HT-29 (cell line): ENCODE data around the gene TACO1. TPM values are rescaled to one million over a fixed set of nuclear protein-coding genes. Genes with fewer than 3 reads are reported as not detected.

Experiments used
- DNase-seq: peaks from one replicate; pipeline ENCODE4 v3.0.0-alpha.2; 2015; ENCODE audit warnings: low spot score
- total RNA-seq: library from RNA; depleted of rRNA; stranded (reverse); fragments of >200 nt; shearing (Covaris generic); gene quantifications from 2 replicates; pipeline ENCODE4 v1.2.3, GENCODE V29; 2014

TACO1 gene
- total RNA-seq, 1 experiment from 2014 or later = 27.0 TPM

DNA sequence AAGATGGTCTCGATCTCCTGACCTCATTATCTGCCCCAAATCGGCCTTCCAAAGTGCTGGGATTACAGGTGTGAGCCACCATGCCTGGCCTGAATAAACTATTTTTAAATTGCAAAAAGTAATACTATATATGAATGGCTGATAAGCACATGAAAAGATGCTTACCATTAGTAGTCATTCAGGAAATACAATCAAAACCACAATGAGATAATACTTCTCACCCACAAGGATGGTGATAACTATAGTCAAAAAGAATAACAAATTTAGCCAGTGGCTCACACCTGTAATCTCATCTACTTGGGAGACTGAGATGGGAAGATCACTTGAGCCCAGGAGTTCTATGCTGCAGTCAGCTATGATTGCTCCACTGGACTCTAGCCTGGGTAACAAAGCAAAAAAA, 2.4 kb upstream of the TACO1 start:
- DNase-seq = no peak

DNA sequence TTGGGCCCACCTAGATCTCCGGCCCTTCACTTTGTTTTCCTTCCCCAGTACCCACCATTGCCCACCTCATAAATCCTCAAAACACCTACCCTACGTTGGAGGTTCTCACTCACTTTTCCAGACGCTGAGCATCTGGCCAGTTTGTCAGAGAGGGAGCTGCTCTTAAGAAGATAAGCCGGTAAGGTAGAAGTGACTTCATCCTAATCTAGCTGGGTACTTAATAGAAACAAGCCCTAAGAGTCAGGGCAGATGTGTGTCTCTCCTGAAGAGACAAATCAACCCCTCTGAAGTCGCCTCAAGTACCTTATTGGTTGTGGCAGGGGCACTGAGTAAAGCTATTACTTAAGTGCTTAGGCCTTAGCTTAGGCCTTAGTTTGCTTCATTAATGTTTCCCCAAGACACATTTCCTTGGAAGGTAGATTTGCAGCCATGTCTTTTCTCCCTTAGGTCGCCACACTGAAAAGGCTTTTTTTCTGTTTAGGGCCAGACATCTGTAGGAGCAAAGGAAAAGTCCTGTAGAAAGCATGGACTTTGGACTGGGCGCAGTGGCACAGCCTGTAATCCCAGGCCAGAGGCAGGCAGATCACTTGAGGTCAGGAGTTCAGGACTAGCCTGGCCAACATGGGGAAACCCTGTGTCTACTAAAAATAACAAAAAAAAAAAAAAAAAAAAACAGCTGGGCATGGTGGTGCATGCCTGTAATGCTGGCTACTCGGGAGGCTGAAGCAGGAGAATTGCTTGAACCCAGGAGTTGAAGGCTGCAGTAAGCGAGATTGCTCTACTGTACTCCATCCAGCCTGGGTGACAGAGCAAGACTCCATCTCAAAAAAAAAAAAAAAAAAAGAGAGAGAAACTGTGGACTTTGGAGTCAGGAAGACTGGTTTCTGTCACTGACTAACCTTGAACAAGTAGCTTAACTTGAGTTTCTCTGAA, 1.0 kb downstream of the TACO1 start:
- peak; percentile 17 for DNase-seq

DNA sequence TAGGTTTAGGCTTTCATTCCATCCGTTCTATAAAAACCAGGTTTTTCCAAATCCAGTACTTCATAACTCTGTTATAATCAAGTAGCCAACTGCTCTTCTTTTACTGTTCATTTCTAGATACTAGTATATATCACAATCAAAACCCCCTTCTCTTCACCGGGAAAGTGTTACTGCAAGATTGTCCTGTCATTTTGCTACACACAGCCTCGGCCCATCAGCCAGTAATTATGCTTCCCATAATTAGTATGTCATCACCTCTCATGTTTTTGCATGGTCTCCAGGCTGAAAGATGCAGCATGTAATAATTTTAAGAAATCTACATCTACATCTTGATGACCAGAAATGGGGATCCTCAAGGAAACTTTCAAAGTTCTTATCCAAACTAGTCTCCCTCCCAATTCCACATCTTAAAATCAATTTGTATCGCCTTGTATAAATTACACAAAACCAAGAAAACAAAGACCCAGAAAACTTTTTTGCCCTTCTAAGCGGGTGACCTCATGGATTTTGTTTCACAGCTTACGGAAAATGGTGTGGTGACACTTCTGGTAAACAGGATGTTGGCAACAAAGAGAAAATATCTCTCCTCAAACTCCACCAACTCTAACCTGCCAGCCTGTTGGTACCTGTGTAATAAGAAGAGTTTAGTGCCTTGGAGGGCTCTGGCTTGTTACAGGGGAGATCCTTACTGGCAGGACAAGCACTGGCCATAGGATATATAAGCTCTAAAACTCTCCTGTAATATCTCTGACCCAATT, 9.3 kb downstream of the TACO1 start:
- no peak for DNase-seq

DNA sequence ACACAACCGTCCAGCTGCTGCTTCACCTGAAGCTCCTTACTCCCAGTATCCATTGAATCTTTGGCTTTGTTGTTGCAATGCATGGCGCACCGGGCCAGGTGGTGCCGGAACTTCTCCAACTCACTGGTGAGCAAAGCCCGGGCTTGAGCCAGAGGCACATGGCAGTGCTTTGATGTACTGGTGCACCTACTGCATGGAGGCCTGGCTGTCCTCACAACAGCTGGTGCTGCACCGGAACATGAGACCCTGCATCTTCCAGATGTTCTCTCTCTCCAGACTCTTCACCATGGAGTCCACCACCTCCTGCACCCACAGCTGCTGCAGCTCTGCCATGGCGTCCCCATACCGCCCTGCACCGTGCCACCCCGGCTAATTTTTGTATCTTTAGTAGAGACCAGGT, 10.2 kb downstream of the TACO1 start:
- DNase-seq = no peak

DNA sequence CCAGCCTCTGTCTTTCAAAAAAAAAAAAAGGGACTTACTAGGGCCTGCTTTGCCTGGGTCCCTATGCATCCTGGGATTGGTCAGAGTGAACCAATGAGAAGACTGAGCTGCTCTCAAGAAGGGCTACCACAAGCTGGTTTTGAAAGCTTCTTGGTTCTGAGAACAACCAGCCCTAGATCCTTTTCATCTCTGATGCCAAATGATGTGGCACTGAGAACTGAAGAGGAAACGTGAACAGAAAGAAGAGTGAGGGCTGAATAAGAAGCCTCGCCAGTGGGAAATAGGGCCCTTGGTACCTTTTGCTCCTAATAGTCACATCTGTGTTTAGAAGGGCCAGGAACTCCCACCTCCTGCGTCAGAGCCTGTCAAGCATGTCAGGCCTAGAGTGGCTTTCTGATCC, 10.7 kb downstream of the TACO1 start:
- no peak for DNase-seq

DNA sequence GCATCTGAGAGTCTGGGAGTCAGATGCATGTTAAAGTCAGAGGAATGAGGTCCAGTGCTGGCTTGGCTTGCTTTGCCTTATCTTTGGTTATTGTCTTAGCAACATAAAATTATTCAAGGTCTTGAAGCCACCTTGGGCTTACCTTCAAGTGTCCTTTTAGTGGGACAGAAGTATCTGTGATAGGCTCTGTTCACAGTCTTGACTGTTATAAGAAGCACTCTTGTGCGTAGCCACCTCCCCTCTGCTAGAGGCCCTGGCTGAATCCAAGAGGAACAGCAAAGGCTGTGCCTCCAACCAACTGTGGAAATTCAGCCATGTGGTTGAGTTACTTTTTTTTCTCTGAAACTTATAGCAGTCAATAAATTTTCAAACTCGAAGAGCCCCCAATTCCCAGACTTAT, 13.0 kb downstream of the TACO1 start:
- DNase-seq = no peak

DNA sequence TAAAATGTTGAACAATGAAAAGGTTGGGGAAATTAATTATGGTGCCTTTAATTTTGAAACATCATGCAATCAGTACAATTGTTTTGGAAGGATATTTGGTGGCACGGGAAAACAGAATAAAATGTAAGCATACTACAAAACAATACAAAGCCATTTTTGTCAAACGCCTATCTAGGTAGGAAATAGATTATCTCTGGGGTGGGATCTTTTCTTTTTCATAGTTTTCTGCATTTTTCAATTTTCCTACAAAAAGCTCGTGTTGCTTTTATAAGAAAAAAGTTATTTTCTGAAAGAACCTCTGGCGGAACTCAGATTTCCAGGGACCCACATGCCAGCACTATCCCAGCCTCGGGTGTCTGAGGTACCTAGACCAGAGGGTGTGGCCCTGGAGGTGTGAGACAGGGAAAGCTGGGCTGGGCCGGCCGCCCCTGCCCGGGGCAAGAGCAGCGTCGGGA, 20.6 kb downstream of the TACO1 start:
- DNase-seq = no peak

DNA sequence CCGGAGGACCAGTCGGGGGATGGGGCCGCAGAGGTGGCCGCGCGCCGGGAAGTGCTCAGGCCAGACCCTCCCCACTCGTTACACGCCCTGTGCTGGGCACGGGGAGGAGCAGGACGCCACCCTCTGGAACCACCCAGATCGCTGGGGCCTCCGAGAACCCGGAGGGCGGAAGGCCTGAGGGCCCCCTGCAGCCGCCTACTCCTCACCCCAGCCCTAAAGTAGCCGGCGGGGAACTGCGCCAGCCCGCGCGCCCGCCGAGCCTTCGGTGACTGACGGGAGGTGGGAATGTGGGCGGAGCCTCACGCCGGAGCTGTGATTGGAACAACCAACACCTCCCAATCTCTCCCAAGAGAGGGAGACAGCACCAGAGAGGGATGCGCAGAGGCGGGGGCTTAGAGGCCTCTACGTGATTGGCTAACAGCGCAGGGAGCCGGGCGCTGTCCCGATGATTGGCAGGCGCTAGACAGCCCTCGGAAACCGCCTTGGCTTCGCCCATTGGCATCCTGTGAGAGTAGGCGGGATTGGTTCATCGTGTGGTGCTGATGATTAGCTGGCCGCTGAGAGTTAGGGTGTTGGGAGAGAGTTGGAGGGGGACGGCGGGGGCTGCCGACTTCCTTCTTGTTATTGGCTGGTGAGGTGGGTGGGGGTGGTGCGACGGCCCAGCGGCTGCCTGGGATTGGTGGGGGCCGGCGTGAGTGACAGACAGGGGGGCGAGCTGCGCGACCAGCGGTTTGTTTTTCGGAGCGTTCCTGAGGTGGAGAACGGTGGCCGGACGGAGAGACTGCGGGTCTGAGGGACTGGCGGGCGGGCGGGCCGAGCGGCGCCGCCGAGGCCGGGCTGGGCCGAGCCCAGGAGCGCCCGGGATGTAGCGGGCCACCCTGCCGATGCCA, 21.2 kb downstream of the TACO1 start, which contains the start of gene MAP3K3:
Gene MAP3K3, plus strand, starts transcription at position 734 of the 890 bp plus-strand sequence. CDS start 343 bp downstream, outside the sequence.
- peak; percentile 100 for DNase-seq

DNA sequence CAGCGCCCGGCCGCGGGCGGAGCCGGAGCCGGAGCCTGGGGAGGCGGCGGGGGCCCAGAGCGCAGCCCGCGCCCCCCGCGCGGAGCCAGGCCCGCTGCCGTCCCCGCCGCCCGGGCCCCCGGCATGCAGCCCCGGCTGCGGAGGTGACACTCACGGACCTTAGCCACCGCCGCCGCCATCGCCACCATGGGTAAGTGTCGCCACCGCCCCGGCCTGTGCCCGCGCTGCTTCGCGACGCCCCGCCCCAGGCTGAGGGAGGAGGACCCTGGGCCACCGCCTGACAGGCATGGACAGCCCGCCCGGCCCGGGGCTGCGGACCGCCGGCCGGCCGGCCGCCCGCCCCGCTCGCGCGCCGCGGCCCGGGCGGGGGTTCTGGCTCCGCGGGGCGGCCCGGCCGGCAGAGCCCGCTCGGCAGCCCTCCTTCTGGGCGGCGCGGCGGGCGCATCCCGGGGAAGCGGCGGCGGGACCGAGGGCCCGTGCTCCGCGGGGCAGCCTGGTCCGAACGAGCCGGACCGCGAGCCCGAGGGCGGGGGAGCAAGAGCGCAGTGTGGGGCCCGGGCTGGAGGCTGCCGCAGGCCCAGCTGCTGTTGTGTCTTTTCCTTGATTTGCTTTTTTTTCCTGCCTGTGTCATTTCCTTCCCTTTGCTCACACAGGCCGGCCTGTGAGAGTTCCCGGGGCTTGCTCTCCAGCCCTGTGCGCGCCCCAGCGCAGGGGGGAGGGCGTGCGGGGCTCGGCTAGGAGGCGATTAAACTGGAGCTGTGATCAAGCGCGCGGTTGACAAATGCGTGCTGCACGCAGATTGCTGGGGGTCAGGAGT, 22.1 kb downstream of the TACO1 start:
- peak; percentile 56 for DNase-seq

DNA sequence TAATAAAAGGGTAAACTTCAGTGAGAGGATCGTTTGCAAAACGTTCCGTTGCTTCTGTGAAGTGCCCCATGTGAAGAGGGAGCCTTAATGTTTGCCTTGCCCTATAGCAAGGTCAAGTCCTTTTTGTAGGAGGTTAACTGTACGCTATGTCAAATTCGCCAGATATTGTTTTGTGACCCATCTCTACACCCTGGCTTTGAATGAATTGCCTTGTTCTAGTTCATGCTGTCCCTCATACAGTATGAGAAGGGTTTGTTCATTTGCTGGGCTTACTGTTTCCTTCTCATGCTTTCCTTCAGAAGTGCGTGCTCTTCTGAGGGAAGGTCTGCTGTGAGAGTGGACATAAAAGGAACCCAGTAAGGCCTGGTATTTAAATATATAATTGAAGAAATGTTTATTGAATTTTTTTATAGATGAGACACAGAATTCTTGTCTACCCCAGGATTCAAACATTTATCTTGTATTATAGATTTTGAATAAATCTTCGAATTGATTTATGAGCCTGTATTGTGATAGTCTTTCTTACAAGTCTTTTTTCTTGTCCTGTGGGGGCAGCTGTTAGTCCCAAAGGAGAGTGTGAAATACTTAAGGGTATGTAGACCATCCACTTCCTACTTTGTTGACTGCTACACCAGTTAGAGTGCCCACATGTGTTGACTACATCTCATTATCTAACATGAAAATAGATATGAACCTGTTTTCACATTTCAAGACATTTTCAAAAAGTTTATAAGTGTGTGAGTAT, 23.3 kb downstream of the TACO1 start:
- DNase-seq = peak; percentile 14

DNA sequence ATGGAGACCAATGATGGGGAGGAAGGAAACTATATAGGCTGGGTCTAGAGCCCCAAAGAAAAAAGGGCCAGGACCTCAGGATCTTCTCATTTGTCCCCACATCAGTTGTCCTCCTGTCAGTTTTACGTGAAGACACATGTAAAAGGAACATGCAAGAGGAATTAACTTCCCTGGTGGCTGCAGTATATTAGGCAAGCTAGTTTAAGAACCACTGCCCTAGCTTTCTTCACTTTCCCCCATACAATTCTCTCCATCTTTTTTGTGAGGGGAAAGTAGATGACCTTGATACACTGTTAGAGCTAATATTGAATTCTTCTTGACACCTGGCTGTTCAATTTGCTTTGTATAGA, 23.8 kb downstream of the TACO1 start:
- DNase-seq = no peak

DNA sequence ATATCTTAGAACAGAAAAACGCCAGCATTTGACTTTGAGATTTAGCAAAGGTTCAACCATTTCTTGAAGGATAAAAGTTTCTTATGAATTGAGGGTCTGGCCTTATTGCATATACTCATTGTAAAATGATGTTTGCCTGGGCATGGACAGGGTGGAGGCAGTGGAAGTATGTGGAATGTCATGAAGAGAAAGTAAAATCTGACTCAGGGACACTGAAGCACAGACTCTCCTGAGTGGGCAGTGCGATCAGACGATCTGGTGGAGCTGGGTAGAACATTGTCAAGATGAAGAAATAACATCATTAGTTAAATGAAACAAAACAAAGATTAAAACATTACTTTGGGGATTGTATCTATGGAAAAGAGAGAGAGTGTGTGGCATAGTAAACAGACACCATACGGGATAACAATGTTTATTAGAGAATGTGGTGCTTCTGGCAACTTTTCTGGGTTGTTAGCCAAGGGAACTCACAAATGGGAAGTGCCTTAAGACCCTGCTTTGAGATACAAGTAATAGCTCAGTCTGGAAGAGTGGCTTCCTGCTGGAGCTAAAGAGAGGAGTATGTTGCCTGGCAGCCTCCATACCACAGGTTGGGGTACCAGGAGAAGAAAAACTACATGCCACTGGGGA, 26.0 kb downstream of the TACO1 start:
- peak; percentile 11 for DNase-seq

DNA sequence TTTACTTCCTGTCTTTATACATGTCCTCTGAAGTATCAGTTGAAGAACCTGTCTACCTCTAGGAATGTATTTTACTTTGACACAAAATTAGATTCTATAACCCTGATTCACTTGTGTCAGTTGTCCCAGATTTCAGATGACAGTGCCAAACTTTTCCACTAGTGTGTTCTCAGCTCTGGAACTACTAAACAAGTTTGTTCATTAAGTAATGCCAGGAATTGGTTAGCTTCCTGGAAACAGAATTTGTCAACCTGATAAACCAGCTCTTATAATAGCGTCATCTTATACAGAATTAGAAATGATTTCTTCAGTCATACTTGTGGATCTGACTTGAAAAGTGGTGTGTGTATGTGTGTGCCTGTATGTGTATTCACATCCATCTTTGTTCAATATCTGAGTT, 28.9 kb downstream of the TACO1 start:
- DNase-seq = no peak

DNA sequence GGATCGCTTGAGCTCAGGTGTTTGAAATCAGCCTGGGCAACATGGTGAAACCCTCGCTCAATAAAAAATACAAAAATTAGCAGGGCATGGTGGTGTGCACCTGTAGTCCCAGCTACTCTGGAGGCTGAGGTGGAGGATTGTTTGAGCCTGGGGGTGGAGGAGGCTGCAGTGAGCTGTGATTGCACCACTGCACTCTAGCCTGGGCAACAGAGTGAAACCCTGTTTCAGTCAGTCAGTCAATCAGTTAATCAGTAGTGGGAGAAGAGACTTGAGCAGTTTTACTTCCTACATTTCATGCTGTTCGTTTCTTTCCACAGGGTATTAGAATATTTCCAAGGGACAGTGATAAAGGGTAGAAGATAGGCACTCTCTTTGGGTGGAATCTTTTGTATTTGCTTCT, 30.4 kb downstream of the TACO1 start:
- no peak for DNase-seq

DNA sequence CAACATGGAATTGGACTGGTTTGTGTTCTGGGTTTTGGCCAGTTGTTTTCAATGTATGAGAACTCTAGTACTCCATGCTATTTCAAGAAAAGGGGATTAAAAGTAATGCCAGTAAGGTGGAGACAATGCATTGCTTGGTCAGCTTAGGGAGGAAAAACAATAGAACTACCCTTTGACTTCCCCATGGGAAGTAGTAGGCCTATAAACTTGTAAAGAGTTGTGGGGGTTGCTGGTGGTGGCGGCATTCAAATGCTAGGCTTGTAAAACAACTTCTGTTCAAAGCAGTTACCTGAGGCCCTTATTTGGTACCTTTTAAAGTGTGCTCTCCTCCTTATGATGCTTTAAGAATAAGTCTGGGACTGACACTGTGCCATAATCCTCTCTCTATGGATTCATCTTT, 30.9 kb downstream of the TACO1 start:
- DNase-seq = no peak

DNA sequence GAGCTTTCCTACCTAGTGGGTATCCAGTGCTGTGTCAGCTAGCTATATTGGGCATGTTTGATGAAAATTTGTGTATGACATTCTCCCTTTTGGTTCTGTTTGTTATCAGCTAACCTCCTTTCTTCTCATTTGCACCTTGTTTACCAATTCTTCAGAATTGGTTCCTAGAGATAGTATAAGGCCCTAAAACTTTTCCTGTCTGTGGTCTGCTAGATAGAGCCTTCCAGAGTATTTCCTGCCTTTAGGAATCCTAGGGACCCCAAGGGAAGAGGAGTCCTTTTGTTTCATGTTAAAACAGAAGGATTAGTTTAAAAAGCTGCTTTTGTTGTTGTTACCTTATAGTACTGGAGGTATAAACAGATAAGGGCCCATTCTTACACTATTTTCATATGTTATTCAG, 33.0 kb downstream of the TACO1 start:
- no peak for DNase-seq

DNA sequence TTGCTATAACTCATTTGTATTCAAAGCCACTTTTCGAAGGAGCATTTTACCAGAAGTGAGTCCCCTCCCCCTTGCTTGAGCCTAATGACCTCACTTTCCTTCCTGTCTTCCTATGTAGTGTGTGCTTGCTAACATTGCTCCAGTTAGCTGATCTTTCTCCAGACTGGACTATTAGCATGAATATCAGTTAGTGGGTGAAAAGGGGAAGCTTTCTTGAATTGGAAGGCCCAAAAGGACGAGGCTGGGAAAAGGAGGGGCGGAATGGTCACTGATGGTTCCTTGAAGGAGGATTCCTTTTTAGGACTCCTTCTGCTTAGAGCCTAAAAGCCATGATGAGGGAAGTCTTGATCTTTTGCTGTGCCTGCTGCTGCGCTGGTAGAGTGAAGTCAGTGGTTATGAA, 33.5 kb downstream of the TACO1 start:
- DNase-seq = no peak

DNA sequence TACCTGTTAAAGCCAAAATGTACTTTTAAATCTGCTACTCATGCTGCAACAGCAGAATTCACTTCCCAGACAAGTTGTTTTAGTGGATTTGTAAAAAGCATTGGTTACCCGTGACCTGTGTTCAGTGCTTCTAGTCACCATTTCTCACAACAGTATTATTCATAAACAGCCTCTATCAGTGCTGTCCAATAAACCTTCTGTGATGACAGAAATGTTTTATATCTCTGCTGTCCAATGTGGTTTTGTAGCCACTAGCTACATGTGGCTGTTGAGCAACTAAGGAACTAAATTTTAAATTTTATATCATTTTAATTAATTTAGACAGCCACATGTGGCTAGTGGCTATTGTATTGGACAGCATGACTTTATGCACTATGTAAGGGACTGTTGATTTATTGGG, 34.1 kb downstream of the TACO1 start:
- no peak for DNase-seq

DNA sequence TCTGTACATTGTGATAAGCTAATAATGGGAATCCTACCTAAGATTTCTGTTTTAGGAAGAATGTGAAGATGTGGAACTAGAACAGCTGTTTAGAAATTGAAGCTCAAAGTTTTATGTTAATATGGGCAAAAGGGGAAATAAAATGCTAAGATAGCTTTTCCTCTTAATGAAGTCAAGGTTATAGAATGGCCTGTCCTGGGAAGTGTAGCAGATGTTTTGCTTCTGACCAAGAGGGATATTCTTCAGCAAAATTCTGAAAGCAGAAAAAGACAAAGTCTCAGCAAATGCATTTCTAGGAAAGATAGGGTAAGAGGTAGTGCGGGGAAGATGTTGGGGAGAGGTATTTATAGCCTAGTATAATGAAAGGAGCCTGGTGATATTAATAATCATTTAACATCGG, 34.6 kb downstream of the TACO1 start:
- no peak for DNase-seq

DNA sequence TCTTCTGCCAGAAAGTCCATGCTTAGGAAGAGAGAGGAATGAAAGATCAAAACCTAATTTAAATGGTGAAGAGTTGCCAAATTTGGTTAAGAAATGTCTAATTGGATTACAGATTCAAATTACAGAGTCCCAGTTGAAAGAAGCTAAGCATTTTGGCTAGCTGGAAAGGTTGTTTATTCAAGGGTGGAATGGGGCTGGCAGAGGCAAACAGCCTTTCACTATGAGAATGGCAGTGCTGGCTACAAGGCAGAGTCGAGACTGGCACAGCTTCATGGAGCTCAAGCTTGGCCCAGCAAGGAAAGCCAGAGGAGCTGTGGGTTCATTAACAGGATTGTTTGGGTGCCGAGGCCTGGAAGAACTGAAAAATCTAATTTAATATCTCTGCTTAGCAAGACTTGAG, 35.1 kb downstream of the TACO1 start:
- no peak for DNase-seq
